Measurements from ENCODE around the gene C14orf132.
"Not testable (repeated sequence)": the region's sequence is repeated elsewhere in the genome, so short reads cannot be mapped to it uniquely, and the experiment has no call there.

The C14orf132 gene

GRCh38 chr14:96069421-96069820 lies 30.3 kb downstream of the C14orf132 start:
- Histone ChIP-seq H3K4me2 (ENCODE audit: insufficient read depth, low read length) (no peak overlapping the region), H3K4me3 (ENCODE audit: low read depth in 1 of 2, low read length in 2 of 2) (no peak overlapping the region), H3K9ac (ENCODE audit: low read depth, low read length) (no peak overlapping the region), H3K79me2 (ENCODE audit: insufficient read depth, low read length) (no peaks in the 10 kb centered on the region), H4K20me1 (ENCODE audit: insufficient read depth, low read length) (no peaks in the 10 kb centered on the region), H2AFZ (ENCODE audit: low read depth, low read length) (no peak overlapping the region), H3K27ac (ENCODE audit: low read length) (no peak overlapping the region), H3K36me3 (ENCODE audit: insufficient read depth, low read length) (no peaks in the 10 kb centered on the region), H3K9me3 (ENCODE audit: insufficient read depth, low read length, severe bottlenecking) (no peaks in the 10 kb centered on the region), H3K27me3 (ENCODE audit: insufficient read depth, low read length, poor library complexity) (peaks cover 3% of the 10 kb centered on the region), H3K4me1 (ENCODE audit: insufficient read depth, low read length) (no peaks in the 10 kb centered on the region)
- TF ChIP-seq, protein P1, sequence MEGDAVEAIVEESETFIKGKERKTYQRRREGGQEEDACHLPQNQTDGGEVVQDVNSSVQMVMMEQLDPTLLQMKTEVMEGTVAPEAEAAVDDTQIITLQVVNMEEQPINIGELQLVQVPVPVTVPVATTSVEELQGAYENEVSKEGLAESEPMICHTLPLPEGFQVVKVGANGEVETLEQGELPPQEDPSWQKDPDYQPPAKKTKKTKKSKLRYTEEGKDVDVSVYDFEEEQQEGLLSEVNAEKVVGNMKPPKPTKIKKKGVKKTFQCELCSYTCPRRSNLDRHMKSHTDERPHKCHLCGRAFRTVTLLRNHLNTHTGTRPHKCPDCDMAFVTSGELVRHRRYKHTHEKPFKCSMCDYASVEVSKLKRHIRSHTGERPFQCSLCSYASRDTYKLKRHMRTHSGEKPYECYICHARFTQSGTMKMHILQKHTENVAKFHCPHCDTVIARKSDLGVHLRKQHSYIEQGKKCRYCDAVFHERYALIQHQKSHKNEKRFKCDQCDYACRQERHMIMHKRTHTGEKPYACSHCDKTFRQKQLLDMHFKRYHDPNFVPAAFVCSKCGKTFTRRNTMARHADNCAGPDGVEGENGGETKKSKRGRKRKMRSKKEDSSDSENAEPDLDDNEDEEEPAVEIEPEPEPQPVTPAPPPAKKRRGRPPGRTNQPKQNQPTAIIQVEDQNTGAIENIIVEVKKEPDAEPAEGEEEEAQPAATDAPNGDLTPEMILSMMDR (IDR thresholded peaks at IDR 0.05; ENCODE audit: borderline replicate concordance, extremely low read depth, low read length, poor library complexity, severe bottlenecking) = no peak
- no peak for TF ChIP-seq EZH2 (IDR thresholded peaks at IDR 0.05; ENCODE audit: borderline replicate concordance, low read depth, low read length, severe bottlenecking)
- DNase-seq (no peak), ATAC-seq (ENCODE audit: insufficient read depth, low read depth) (no peak)

- Histone ChIP-seq H3K9me3 (ENCODE audit: insufficient read depth, low read length, severe bottlenecking) (no peaks in the 10 kb centered on the region), H3K27ac (ENCODE audit: low read length) (no peak overlapping the region), H3K4me1 (ENCODE audit: insufficient read depth, low read length) (no peaks in the 10 kb centered on the region), H2AFZ (ENCODE audit: low read depth, low read length) (no peak overlapping the region), H3K36me3 (ENCODE audit: insufficient read depth, low read length) (no peaks in the 10 kb centered on the region), H3K27me3 (ENCODE audit: insufficient read depth, low read length, poor library complexity) (peaks cover 3% of the 10 kb centered on the region), H3K4me2 (ENCODE audit: insufficient read depth, low read length) (no peak overlapping the region), H3K4me3 (ENCODE audit: low read depth in 1 of 2, low read length in 2 of 2) (no peak overlapping the region), H3K9ac (ENCODE audit: low read depth, low read length) (no peak overlapping the region), H4K20me1 (ENCODE audit: insufficient read depth, low read length) (no peaks in the 10 kb centered on the region), H3K79me2 (ENCODE audit: insufficient read depth, low read length) (no peaks in the 10 kb centered on the region)
- DNase-seq = no peak
- TF ChIP-seq, protein P1 (IDR thresholded peaks at IDR 0.05; ENCODE audit: borderline replicate concordance, extremely low read depth, low read length, poor library complexity, severe bottlenecking) = no peak
- TF ChIP-seq EZH2 (IDR thresholded peaks at IDR 0.05; ENCODE audit: borderline replicate concordance, low read depth, low read length, severe bottlenecking) = no peak
- no peak for ATAC-seq (ENCODE audit: insufficient read depth, low read depth)
Measured at GRCh38 chr14:96071561-96071960, 32.4 kb downstream of the C14orf132 start.

- Histone ChIP-seq H3K4me2 (ENCODE audit: insufficient read depth, low read length) (no peak overlapping the region), H3K4me3 (ENCODE audit: low read depth in 1 of 2, low read length in 2 of 2) (no peak overlapping the region), H4K20me1 (ENCODE audit: insufficient read depth, low read length) (no peaks in the 10 kb centered on the region), H2AFZ (ENCODE audit: low read depth, low read length) (no peak overlapping the region), H3K27me3 (ENCODE audit: insufficient read depth, low read length, poor library complexity) (peaks cover 5% of the 10 kb centered on the region), H3K79me2 (ENCODE audit: insufficient read depth, low read length) (no peaks in the 10 kb centered on the region), H3K9ac (ENCODE audit: low read depth, low read length) (no peak overlapping the region), H3K4me1 (ENCODE audit: insufficient read depth, low read length) (no peaks in the 10 kb centered on the region), H3K9me3 (ENCODE audit: insufficient read depth, low read length, severe bottlenecking) (no peaks in the 10 kb centered on the region), H3K27ac (ENCODE audit: low read length) (no peak overlapping the region), H3K36me3 (ENCODE audit: insufficient read depth, low read length) (no peaks in the 10 kb centered on the region)
- ATAC-seq (ENCODE audit: insufficient read depth, low read depth) (no peak), DNase-seq (no peak)
- TF ChIP-seq, protein P1 (IDR thresholded peaks at IDR 0.05; ENCODE audit: borderline replicate concordance, extremely low read depth, low read length, poor library complexity, severe bottlenecking) = no peak
- no peak for TF ChIP-seq EZH2 (IDR thresholded peaks at IDR 0.05; ENCODE audit: borderline replicate concordance, low read depth, low read length, severe bottlenecking)
Measured at GRCh38 chr14:96072076-96072475, 32.9 kb downstream of the C14orf132 start.

DNA sequence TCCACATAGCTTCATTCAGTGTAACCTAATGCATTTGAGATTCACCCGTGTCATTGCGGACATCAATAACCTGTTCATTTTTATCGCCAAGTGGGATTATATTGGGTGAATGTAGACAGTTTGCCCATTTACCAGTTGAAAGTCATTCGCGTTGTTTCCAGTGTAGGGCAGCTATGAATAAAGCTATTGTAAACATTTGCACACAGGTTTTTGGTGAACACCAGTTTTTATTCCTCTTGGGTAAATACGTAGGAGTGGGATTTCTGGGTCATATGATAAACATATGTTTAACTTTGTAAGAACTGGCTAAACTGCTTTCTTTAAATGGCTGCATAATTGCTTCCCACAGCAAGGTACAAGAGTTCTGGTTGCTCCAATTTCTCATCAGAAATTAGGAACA lies 33.6 kb downstream of the C14orf132 start:
- ATAC-seq (ENCODE audit: insufficient read depth, low read depth) = no peak
- Histone ChIP-seq H3K27me3 (ENCODE audit: insufficient read depth, low read length, poor library complexity) (peaks cover 10% of the 10 kb centered on the region), H3K4me1 (ENCODE audit: insufficient read depth, low read length) (no peaks in the 10 kb centered on the region), H4K20me1 (ENCODE audit: insufficient read depth, low read length) (no peaks in the 10 kb centered on the region), H3K36me3 (ENCODE audit: insufficient read depth, low read length) (no peaks in the 10 kb centered on the region), H3K4me2 (ENCODE audit: insufficient read depth, low read length) (no peak overlapping the region), H3K79me2 (ENCODE audit: insufficient read depth, low read length) (no peaks in the 10 kb centered on the region), H3K4me3 (ENCODE audit: low read depth in 1 of 2, low read length in 2 of 2) (no peak overlapping the region), H2AFZ (ENCODE audit: low read depth, low read length) (no peak overlapping the region), H3K27ac (ENCODE audit: low read length) (no peak overlapping the region), H3K9me3 (ENCODE audit: insufficient read depth, low read length, severe bottlenecking) (no peaks in the 10 kb centered on the region), H3K9ac (ENCODE audit: low read depth, low read length) (no peak overlapping the region)
- DNase-seq = no peak
- TF ChIP-seq, protein P1 (IDR thresholded peaks at IDR 0.05; ENCODE audit: borderline replicate concordance, extremely low read depth, low read length, poor library complexity, severe bottlenecking) = no peak
- no peak for TF ChIP-seq EZH2 (IDR thresholded peaks at IDR 0.05; ENCODE audit: borderline replicate concordance, low read depth, low read length, severe bottlenecking)

DNA sequence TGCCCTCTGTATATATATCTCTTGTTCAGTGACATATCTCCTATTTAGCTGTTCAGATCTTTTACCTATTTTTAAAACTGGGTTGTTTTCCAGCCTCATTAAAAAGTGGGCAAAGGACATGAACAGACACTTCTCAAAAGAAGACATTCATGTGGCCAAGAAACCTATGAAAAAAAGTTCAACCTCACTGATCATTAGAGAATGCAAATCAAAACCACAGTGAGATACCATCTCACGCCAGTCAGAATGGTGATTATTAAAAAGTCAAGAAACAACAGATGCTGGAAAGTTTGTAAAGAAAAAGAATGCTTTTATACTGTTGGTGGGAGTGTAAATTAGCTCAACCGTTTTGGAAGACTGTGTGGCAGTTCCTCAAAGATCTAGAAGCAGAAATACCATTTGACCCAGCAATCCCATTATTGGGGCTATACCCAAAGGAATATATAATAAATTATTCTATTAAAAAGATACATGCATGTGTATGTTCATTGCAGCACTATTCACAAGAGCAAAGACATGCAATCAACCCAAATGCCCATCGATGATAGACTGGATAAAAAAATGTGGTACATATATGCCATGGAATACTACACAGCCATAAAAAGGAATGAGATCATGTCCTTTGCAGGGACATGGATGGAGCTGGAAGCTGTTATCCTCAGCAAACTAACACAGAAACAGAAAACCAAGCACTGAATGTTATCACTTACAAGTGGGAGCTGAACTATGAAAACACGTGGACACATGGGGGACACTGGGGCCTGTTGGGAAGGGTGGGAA lies 34.3 kb downstream of the C14orf132 start:
- not testable (repeated sequence) for H3K27ac ChIP-seq (ENCODE audit: low read length); DNase-seq; H3K79me2 ChIP-seq (ENCODE audit: insufficient read depth, low read length); H3K4me2 ChIP-seq (ENCODE audit: insufficient read depth, low read length); H2AFZ ChIP-seq (ENCODE audit: low read depth, low read length); H4K20me1 ChIP-seq (ENCODE audit: insufficient read depth, low read length); H3K9me3 ChIP-seq (ENCODE audit: insufficient read depth, low read length, severe bottlenecking); H3K4me3 ChIP-seq (ENCODE audit: low read depth in 1 of 2, low read length in 2 of 2); H3K4me1 ChIP-seq (ENCODE audit: insufficient read depth, low read length); H3K9ac ChIP-seq (ENCODE audit: low read depth, low read length); ATAC-seq (ENCODE audit: insufficient read depth, low read depth); H3K36me3 ChIP-seq (ENCODE audit: insufficient read depth, low read length)
- peaks cover 12% of the 10 kb centered on the region for H3K27me3 ChIP-seq (ENCODE audit: insufficient read depth, low read length, poor library complexity)
